GM18873 (cell line): ENCODE measurements around the gene E2F1.
"Not testable (repeated sequence)": the region's sequence is repeated elsewhere in the genome, so short reads cannot be mapped to it uniquely, and the experiment has no call there.

Experiments
- ATAC-seq: cut with Tn5 transposase; IDR thresholded peaks from one replicate; pipeline ENCODE4 v1.9.1; 2021; ENCODE audit warnings: mild to moderate bottlenecking, moderate library complexity, moderate number of reproducible peaks; ENCODE audit not compliant: unreplicated experiment, low FRiP score

E2F1 gene

GRCh38 chr20:33713865-33714367, 27.7 kb upstream of the E2F1 start:
- ATAC-seq, result no peak

DNA sequence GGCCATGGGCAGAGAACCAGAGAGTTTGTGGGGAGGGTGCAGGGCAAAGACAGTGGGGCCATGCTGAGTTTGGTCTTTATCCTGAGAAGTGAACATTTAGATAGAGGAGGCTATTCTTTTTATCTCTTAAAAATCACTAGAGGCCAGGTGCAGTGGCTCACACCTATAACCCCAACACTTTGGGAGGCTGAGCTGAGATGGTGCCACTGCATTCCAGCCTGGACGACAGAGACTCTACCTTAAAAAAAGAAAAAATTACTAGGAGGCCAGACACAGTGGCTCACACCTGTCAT, 25.2 kb upstream of the E2F1 start:
- ATAC-seq, result no peak

DNA sequence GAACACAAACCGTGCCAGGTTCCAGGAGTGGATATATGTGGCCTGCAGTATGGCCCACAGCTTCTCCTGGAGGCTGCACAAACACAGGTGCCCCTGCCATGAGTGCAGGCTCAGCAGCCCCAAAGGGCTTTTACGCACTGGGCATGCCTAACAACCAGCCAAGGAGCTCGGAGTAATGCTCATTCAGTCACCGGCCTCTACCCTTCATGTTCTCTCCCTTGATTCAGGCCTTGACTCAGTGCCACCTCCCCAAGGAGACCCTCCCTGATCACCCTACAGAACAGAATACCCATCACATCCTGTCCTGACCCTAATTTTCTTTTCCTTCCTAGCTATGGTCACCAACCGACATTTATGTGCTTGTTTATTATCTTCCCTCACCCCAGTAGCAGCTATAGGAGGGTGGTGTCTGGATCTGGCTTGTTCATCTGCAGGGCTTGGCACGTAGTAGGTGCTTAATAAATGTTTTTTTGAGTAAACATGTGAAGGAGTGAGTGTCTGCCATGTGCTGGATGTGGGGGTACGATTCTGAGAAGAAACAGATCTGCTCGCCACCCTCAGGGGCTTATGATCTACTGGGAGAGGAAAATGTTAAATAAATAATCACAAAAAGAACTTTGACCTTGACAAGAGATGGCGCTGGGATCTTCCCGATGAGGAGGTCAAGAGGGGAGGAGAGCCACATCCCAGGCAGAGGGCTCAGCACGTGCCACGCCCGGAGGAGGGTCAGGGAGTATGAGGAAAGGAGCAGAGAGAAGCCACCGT, 24.7 kb upstream of the E2F1 start:
- ATAC-seq, result no peak

- no peak for ATAC-seq
Observed at GRCh38 chr20:33709905-33710541, 23.8 kb upstream of the E2F1 start.

DNA sequence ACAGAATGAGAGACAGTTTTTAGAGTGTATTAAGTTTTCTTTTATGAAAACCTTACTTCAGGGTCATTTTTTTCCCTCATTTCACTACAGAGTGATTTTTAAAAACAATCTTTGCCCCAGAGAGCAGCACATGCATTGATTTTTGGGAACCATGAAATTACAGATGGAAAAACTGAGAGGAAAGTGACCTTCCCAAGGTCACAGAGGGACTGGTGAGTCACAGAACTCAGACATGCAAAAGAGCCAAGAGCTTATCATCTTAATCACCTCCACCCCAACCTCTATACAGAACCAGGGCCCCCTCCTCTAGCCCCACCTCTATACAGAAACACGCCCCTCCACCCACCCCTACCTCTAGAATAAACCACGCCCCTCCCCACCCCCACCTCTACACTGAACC, 23.2 kb upstream of the E2F1 start:
- ATAC-seq, result no peak

GRCh38 chr20:33707668-33708067, 21.5 kb upstream of the E2F1 start:
- ATAC-seq, result no peak

DNA sequence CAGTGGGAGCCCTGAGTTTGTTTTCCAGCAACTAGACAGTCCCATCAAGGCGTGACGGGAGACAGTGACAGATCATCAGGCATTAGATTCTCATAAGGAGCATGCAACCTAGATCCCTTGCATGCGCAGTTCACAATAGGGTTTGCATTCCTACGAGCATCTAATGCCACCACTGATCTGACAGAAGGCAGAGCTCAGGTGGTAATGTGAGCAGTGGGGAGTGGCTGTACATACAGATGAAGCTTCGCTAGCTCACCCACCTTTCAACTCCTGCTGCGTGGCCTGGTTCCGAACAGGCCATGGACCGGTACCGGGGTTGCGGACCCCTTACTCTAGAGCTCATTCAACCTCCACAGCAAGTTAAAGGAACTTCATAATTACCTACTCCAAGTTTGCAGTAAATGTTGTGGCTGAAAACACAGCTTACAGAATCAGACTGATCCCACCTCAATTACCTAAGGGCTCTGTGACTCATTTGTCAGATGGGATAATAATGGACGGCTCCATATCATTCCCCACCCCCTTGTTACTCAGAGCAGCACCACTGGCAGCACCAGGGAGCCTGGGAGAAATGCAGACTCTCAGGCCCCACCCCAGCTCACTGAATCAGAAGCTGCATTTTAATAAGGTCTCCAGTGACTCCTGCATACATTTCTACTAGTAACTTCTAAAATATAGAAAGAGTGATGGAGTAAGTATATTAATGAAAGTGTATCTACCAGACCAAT, 18.2 kb upstream of the E2F1 start:
- no peak for ATAC-seq

- no peak for ATAC-seq
Observed at GRCh38 chr20:33703498-33704137, 17.4 kb upstream of the E2F1 start.

- ATAC-seq, result no peak
Observed at GRCh38 chr20:33702861-33703260, 16.7 kb upstream of the E2F1 start.

- ATAC-seq, result no peak
Observed at GRCh38 chr20:33701629-33702450, 15.7 kb upstream of the E2F1 start.

DNA sequence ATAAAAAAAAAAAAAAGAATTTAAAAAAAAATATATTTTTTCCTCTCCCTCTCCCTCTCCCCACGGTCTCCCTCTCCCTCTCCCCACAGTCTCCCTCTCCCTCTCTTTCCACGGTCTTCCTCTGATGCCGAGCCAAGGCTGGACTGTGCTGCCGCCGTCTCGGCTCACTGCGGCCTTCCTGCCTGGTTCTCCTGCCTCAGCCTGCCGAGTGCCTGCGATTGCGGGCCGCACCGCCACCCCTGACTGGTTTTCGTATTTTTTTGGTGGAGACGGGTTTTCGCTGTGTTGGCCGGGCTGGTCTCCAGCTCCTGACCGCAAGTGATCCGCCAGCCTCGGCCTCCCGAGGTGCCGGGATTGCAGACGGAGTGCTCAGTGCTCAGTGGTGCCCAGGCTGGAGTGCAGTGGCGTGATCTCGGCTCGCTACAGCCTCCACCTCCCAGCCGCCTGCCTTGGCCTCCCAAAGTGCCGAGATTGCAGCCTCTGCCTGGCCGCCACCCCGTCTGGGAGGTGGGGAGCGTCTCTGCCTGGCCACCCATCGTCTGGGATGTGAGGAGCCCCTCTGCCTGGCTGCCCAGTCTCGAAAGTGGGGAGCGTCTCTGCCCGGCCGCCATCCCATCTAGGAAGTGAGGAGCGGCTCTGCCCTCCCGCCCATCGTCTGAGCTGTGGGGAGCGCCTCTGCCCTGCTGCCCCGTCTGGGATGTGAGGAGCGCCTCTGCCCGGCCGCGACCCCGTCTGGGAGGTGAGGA, 14.7 kb upstream of the E2F1 start:
- ATAC-seq, result not testable (repeated sequence)

DNA sequence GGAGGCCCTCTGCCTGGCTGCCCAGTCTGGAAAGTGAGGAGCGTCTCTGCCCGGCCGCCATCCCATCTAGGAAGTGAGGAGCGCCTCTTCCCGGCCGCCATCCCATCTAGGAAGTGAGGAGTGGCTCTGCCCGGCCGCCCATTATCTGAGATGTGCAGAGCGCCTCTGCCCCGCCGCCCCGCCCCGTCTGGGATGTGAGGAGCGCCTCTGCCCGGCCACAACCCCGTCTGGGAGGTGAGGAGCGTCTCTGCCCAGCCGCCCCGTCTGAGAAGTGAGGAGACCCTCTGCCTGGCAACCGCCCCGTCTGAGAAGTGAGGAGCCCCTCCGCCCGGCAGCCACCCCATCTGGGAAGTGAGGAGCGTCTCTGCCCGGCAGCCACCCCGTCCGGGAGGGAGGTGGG, 12.8 kb upstream of the E2F1 start:
- not testable (repeated sequence) for ATAC-seq

GRCh38 chr20:33697129-33697528, 10.9 kb upstream of the E2F1 start:
- no peak for ATAC-seq

DNA sequence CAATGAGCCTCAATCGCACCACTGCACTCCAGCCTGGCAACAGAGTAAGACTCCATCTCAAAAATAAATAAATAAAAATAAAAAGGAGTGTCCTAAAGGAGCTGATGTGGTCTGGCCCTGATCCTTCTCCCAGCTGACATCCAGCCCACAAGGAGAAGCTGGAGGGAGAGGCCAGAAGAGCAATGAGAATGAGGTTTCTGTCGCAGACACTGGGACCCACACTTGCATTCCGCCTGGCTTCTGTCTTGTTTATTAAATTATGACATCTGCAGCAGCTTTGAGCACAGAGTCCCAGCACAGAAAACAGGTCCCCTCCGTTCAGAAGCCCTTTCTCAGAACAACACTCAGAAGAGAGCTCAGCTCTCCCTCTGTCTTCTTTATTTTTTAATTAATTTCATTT, 10.3 kb upstream of the E2F1 start:
- ATAC-seq, result no peak

- no peak for ATAC-seq
Observed at GRCh38 chr20:33694639-33695012, 8.4 kb upstream of the E2F1 start.

DNA sequence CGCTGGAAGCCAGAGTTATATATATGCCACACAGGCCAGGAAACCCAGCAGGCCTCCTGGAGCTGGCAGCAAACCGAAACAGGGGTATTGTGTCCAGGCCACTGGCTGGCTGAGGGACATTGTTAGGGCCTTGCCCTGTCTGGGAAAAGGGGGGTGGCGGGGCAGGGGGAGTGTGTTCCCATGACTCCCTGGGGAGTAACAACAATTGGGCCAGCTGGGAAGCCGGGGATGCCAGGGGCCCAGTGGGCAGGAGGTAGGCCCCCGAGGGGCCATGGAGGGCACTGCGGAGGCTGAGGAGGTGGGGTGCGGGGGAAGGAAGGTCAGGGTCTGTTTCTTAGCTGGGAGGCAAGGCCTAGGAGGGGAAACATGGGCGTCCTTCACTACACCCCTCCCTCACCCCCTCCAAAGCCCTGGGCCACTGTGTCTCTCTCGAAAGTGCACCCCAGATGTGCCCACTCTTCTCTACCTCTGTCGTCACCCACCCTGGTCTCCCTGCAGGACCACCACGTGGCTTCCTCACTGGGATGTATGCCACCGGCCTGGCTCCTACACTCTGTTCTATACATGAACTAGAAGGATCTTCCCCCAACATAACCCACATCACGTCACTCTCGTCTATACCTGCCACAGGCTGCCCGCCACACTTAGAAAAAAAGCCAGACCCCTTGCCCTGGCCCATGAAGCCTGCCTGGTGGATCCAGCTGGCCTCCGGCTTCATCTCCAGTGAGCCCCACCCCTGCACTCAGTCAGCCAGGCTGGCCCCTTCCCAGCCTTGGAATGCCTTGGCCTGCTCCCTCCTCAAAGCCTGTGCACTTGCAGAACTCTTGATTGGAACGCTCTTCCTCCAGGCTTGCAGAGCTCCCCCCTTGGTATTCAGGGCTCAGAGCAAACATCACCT, 7.8 kb upstream of the E2F1 start:
- ATAC-seq, result no peak

GRCh38 chr20:33693289-33693688, 7.1 kb upstream of the E2F1 start:
- ATAC-seq, result no peak

DNA sequence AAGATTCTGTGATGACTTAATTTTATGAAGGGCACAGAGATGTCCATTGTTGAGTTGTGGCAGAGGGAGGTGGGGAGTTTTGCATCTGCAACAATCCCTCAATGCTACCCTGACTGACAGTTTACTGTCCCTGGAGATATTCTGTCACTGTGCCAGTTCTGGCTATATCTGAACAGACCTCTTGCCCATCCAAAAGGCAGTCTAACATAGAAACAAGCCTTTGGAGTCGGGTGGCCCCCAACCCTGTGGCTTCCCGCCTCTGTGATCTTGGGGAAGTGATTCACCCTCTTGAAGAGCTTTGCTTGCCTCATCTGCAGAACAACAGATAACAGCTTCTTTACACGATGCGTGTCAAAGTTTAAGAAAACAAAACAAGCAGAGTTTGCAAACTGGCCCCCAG, 3.8 kb upstream of the E2F1 start:
- ATAC-seq, result no peak

DNA sequence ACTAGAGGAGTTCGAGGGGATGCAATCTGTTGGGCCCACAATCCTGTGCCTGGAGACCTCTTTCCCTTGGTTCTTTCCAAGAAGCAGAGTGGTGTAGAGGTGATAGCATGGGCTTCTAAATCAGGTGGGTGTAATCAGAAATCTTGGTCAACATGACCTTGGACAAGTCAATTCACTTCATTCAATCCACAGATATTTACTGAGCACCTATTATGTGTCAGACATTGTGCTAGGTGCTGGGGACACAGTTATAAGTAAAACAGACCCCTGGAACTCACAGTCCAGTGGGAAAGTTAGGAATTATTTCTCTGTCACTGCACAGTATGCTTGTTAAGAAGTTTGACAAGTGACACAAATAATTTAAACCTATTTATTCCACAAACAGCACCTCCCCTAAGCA, 3.3 kb upstream of the E2F1 start:
- no peak for ATAC-seq
